Subcutaneous adipose tissue (tissue), 4 donors: ENCODE data around the gene GBP6. TPM values are rescaled to one million over a fixed set of nuclear protein-coding genes. Genes with fewer than 3 reads are reported as not detected.

ENCODE experiments used
- CTCF ChIP-seq: fragments of 450-650 bp; IDR thresholded peaks from one replicate; pipeline ENCODE4 v1.5.1; 2016; ENCODE audit warnings: low read depth, mild to moderate bottlenecking, control low read depth, antibody characterized with exemption, moderate library complexity
- total RNA-seq, 4 donors: library from RNA; depleted of rRNA; stranded (reverse); fragments of >200 nt; gene quantifications; one replicate each; pipeline ENCODE4 v1.1.0, GENCODE V29; 2016

The GBP6 gene
- total RNA-seq, 4 donors from 2014 or later: not detected

GRCh38 chr1:89358287-89358893, 5.5 kb upstream of the GBP6 start:
- TF ChIP-seq CTCF: no peak

- TF ChIP-seq CTCF: no peak
Measured at GRCh38 chr1:89360716-89361115, 3.1 kb upstream of the GBP6 start.

- no peak for TF ChIP-seq CTCF
Measured at GRCh38 chr1:89361681-89362080, 2.2 kb upstream of the GBP6 start.

GRCh38 chr1:89363196-89363595, 663 bp upstream of the GBP6 start:
- no peak for TF ChIP-seq CTCF

- no peak for TF ChIP-seq CTCF
Measured at GRCh38 chr1:89364954-89365550, 1.2 kb downstream of the GBP6 start.

GRCh38 chr1:89367221-89367620, 3.4 kb downstream of the GBP6 start:
- TF ChIP-seq CTCF: no peak

GRCh38 chr1:89369331-89369730, 5.5 kb downstream of the GBP6 start:
- TF ChIP-seq CTCF: no peak
